ENCODE measurements around the gene ZNF773.
A peak's percentile ranks its signal among the peaks of the same experiment; 100 is the strongest.
"Not testable (repeated sequence)": the region's sequence is repeated elsewhere in the genome, so short reads cannot be mapped to it uniquely, and the experiment has no call there.

The ZNF773 gene

GRCh38 chr19:57499680-57500395, at the start of gene ZNF773:
TSS of gene ZNF773 (plus strand) at chr19:57499938. CDS start at chr19:57500081, 143 bp downstream.
- CTCF ChIA-PET: not testable (repeated sequence)

GRCh38 chr19:57452307-57452706, 47.4 kb upstream of the ZNF773 start:
- ChIA-PET CTCF (no interaction called here), POLR2A (no interaction called here)
- TF ChIP-seq CTCF (IDR thresholded peaks at IDR 0.05; ENCODE audit: control extremely low read depth, extremely low read depth, low read depth, missing control alignments): no peak
- no peak for DNase-seq (ENCODE audit: extremely low spot score)

More at GRCh38 chr19:57499680-57500395, at the start of gene ZNF773:
- DNase-seq (ENCODE audit: extremely low spot score): peak; percentile 96
- POLR2A ChIA-PET: interaction anchor here (0.7 kb wide), 1 partner anchor 59 kb away, joined by 3 read pairs; no protein-coding TSS in a partner anchor

GRCh38 chr19:57465680-57466381, 33.9 kb upstream of the ZNF773 start:
- ChIA-PET CTCF (interaction anchor here (1.1 kb wide), 1 partner anchor 19 kb away, joined by 3 read pairs; no protein-coding TSS in a partner anchor), POLR2A (no interaction called here)
- DNase-seq (ENCODE audit: extremely low spot score): peak; percentile 28

GRCh38 chr19:57466489-57466888, 33.2 kb upstream of the ZNF773 start:
- no peak for TF ChIP-seq CTCF (IDR thresholded peaks at IDR 0.05; ENCODE audit: control extremely low read depth, extremely low read depth, low read depth, missing control alignments)
- POLR2A ChIA-PET: no interaction called here
- DNase-seq (ENCODE audit: extremely low spot score): no peak
- CTCF ChIA-PET: no interaction called here

More at GRCh38 chr19:57465680-57466381, 33.9 kb upstream of the ZNF773 start:
- peak; percentile 42 for TF ChIP-seq CTCF (IDR thresholded peaks at IDR 0.05; ENCODE audit: control extremely low read depth, extremely low read depth, low read depth, missing control alignments)

- CTCF ChIA-PET: no interaction called here
These were observed 26.1 kb upstream of the ZNF773 start for GRCh38 chr19:57473646-57474045.

GRCh38 chr19:57477191-57478008, 22.3 kb upstream of the ZNF773 start, which contains the start of gene ZNF772:
TSS of gene ZNF772 (minus strand) at chr19:57477566. CDS start at chr19:57477309, 257 bp downstream.
- TF ChIP-seq CTCF (IDR thresholded peaks at IDR 0.05; ENCODE audit: control extremely low read depth, extremely low read depth, low read depth, missing control alignments): peak; percentile 24
- CTCF ChIA-PET: interaction anchor here (1.7 kb wide), 1 partner anchor 8 kb away, joined by 4 read pairs; no protein-coding TSS in a partner anchor
- POLR2A ChIA-PET: no interaction called here

More at GRCh38 chr19:57473646-57474045, 26.1 kb upstream of the ZNF773 start:
- DNase-seq (ENCODE audit: extremely low spot score): no peak
- no peak for TF ChIP-seq CTCF (IDR thresholded peaks at IDR 0.05; ENCODE audit: control extremely low read depth, extremely low read depth, low read depth, missing control alignments)
- POLR2A ChIA-PET: no interaction called here

GRCh38 chr19:57487477-57488298, 12.1 kb upstream of the ZNF773 start, which contains the start of gene ZNF419:
TSS of gene ZNF419 (plus strand) at chr19:57487750. CDS start at chr19:57487951, 201 bp downstream.
- DNase-seq (ENCODE audit: extremely low spot score): peak; percentile 93
- CTCF ChIA-PET, POLR2A ChIA-PET: not testable (repeated sequence)

More at GRCh38 chr19:57477191-57478008, 22.3 kb upstream of the ZNF773 start, which contains the start of gene ZNF772:
- peak; percentile 92 for DNase-seq (ENCODE audit: extremely low spot score)

- CTCF ChIA-PET; POLR2A ChIA-PET; DNase-seq (ENCODE audit: extremely low spot score): not testable (repeated sequence)
These were observed 11.5 kb upstream of the ZNF773 start for GRCh38 chr19:57488299-57488644.

- CTCF ChIA-PET; DNase-seq (ENCODE audit: extremely low spot score): not testable (repeated sequence)
- POLR2A ChIA-PET: interaction anchor here (0.7 kb wide), 1 partner anchor 60 kb away, joined by 3 read pairs; no protein-coding TSS in a partner anchor
These were observed 432 bp upstream of the ZNF773 start for GRCh38 chr19:57499332-57499679.

- POLR2A ChIA-PET: interaction anchor here (0.5 kb wide), 1 partner anchor 370 kb away, joined by 5 read pairs; no protein-coding TSS in a partner anchor
- DNase-seq (ENCODE audit: extremely low spot score); CTCF ChIA-PET: not testable (repeated sequence)
These were observed 662 bp downstream of the ZNF773 start for GRCh38 chr19:57500400-57500799.
